Skin of body (tissue), 2 donors: ENCODE measurements around the gene BCL11B. TPM values are rescaled to one million over a fixed set of nuclear protein-coding genes. Genes with fewer than 3 reads are reported as not detected.

Experiments used
- DNase-seq: peaks from one replicate; lab custom pipeline; 2025; lab: John Stamatoyannopoulos, UW
- total RNA-seq: library from RNA; depleted of rRNA; stranded (reverse); fragments of >200 nt; gene quantifications from one replicate; pipeline ENCODE4 v1.2.3, GENCODE V29; 2014

Gene BCL11B
- total RNA-seq = 17.6 TPM

DNA sequence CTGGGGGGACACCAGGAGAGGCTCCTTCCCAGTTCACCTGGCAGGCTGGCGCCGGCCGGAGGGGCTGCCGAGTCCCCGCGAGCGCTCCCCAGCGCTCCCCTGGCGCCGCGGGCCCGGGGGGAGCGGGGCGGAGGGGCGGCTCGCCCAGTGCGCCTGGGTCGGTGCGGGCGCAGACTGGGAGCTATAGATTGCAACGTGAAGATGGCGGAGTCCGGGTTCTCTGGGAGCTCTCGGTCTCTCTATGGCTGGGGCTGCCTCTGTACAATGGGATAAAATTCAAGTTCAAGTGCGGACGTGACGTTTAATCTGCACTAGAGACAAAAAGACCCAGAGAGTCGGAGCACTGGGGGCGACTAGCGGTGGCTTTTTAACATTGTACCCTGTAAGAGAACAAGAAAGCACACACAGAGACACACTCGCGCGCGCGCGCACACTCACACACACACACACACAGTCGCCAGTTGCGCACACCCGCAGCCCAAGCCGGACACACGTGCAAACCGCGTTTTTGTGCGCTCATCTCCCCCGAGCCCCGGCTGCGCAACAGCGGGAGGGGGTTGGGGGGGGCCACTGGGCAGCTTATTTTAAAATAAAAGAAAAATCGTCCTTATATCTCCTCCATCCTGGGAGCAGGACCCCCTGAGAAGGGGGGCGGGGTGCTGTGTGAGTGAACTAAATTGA, at the start of gene BCL11B:
Gene BCL11B, minus strand, starts transcription at position 247 of the 681 bp plus-strand sequence. CDS start 979 bp downstream, outside the sequence.
- peak; percentile 98 for DNase-seq

DNA sequence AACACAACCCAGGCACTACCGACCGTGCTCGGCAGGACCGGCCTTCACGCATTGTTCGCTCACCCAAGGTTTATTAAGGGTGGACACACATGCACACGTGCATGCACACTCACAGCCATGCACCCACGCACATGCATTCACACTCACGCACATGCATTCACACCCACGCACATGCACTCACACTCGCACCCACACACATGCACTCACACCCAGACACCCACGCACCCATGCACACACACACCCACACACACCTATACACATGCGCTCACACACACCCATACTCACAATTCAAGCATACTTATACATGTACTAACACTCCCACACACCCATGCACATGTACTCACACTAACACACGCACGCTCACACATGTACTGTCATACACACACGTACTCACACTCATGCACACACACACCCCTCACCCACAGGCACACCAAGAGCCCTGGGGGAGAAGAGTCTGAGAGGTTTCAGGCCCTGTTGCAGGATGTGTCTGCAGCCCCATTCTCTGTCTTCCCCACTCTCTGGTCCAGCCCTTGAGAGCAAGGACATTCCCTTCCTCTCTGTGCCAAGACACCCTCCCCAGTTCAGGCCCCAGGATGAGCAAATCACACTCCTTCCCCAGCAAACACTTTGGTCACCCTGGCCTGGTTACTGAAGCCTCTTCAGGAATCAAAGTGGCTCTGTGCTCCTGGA, 49.4 kb upstream of the BCL11B start:
- DNase-seq = no peak

DNA sequence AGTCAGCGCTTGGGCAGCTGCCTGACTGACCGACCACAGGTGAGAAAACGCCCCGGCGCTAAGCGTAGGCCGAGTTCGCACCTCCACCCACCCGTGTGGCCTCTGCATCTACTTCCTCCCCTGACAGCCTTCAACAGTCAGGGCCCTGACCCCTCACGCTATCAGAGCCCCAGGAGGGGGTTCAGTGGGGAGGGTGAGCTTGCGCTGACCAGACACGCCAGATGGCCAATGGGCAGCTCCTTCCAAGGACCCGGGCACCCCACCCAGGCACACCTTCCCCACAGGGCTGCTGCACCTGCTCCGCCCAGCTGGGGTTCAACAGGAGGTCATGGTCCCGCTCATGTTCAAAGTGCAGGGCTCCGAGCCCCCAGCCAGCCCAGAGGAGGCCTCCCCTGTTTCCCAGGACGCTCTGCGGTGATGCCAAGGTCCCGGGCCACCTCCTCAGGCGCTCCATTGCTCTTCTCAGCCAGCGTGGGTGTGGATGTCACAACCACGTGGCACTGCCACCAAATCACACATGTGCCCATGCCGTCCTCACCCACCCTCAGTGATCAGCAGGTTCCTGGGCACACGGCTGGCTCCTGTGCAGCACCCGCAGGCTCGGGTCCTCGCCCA, 48.7 kb upstream of the BCL11B start:
- DNase-seq = no peak

DNA sequence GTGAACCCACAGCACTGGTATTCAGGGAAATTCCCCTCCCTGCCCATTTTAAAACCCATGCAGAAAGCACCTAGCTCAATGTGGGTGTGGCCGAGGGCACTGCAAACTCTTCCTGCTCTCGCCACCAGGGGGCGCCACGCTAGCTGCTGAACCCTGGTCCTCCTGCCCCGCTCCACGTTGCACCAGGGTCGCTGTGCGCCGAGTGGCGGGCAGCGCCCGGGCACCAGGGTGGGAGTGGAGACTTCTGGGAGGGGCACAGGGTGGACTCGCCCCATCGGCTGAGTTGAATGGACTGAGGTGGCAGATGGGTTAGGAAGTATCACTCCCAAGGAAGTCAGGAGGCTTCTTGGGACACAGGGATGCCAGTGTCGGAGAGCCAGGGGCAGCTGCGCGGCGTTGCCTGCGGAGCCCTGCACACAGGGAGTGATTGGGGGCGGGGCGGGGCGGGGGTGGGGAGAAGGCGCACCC, 48.1 kb upstream of the BCL11B start:
- no peak for DNase-seq

DNA sequence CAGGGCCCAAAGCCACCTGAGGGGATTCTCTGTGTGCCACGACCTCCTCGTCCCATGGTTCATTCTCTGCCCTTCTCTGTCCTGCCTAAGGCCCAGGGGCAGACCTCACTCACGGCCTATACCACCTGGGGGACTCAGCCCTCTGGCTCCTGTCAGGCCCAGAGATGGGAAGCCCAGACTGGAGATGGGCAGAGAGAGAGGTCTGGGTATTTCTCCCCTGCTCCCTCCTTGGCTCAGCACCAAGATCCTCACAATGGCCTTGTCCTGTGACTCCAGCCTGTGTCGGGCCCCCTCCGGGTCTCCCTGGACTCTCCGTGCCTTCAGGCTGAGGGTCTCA, 46.9 kb upstream of the BCL11B start:
- DNase-seq = no peak

DNA sequence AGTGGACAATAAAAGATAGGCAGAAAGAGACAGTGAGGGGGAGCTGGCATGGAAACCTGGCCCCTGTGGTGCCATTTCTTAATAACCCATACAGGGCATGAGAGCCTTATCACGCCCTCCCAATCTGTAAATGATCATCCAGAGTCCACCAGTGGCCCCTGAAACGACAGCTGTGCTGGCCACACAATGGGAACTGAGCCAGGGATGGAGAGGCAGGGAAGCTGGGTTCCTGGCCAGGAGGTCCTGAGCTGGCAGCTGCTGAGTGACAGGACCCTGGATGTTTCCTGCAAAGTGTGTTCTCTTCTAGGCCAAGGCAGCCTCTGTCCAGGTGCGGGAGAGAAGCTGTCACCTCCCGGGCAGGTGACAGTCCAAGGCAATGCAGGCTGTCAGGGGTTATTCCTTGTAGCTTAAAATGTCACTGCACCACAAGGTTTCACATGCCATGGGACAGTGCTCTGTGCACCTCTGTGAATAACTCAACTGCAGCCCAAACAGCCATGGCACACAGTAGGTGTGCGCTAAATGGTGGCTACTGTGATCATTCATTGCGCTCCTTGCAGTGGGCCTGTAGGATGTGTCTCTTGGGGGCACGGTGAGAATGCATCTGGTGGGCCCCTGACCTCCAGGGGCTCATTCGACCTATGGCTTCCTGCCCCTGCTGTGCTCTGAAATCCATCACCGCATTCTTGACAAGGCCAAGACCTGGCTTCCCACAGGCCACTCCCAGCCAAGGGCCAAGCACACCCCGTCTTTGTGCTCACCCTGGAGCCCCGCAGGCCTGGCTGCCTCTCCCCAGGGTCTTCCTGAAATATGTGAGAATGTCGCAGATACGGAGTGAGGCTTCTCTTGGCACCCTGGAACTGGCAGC, 46.3 kb upstream of the BCL11B start:
- no peak for DNase-seq

DNA sequence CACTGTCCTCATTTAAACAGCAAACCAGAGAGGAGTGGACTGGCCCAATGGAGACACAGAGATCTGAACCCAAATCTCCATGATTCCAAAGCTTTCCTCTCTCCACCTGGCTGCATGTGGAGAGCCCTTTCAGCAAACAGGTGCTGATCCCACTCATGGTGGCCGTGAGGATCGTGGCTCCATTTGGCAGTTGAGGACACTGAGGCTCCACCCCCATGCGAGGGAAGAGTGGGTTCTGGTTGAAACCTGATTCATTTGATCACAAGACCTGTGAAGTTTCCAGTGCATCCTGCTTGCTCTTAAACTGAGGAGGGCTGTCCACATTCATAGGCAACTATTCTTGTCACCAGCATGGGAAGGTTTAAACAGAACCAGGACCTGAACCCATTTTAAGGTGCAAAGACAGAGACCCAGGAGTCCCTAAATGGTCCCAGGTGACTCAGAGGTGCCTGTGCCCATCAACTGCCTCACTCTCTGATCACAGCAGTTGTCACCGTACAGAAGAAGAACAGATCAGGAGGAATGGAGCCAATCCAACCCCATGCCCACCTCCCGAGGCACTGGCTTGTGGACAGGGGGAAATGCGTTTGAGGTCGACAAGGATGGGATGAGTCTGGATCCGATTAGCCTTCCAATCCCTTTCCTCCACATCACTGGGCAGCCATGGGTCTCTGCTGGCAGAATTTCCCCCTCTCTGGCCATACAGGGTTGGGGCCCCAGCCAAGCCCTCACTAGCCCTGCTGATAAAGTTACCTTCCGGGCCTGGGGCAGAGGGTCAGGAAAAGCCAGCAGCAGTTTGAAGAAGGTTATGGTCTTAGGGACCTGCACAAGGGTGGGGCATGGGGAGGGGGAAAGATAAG, 45.5 kb upstream of the BCL11B start:
- DNase-seq = no peak

DNA sequence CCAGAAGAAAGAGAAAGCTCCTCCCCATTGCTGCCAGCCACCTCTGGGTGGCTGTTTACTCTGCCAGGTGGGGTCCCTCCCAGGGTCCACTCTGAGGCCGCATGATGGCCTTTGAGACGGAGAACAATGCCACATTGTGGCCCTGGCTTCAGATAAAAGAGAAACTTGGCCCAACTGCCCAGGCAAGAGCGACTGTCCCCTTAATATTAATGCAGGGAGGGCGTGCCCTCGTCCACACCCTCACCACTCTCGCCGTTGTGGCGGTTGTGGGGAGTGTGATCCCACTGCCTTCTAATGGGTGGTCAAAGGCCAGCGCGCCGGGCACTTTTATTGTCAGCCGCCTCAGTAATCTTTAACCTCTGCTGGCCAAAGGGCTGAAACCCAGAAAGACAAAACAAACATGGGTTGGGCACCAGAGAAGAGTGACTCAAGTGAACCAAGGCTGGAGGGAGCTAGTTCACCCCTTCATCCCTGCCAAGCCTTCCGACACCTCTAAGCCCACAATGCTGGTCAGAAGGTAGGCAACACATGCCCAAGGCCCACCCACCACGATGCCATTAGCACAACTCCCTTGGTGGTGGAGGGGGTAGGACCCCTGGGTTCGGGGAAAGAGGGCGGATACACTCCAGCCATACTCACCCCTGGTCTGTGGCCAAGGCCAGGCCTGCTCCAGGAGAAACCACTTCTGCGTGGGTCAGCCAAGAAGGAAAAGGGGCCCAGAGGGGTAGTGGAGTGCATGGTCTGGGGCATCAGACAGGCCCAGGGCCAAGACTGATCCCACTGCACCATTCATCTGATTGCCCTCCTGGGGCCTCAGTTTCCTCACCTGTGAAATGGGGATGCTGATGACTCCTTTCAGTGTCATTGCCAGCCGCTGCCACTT, 44.5 kb upstream of the BCL11B start:
- no peak for DNase-seq

DNA sequence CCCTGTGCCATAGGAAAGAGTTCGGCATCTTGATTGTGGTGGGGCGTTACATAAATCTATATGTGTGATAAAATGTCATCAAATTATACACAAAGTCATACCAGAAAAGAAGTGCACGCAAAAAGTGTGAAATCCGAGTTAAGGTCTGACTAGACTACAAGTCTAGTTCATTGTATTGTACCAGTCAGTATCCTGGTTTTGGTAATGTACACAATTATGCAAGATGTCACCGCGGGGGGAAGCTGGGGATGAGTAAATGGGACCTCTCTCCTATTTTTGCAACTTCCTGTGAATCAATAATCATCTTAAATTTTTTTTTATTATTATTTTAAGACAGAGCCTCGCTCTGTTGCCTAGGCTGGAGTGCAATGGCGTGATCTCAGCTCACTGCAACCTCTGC, 43.2 kb upstream of the BCL11B start:
- no peak for DNase-seq

DNA sequence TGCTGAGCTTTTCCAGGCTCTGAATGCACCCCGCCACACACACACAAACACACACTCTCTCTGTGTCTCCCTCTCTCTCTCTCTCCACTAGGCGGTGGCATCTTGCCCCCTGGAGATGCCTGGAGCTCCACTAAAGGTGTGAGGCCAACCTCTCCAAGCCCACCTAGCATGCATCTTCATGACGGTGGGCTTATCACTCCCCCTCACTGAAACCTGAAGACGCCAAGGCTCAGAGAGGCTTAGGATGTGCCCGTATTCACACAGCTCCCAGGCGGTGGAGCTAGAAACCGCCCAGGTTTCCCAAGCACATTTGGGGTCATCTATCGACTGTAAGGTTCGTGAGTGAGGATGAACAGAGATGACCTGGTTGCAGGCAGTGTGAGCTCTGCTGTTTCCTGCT, 42.6 kb upstream of the BCL11B start:
- DNase-seq = no peak

DNA sequence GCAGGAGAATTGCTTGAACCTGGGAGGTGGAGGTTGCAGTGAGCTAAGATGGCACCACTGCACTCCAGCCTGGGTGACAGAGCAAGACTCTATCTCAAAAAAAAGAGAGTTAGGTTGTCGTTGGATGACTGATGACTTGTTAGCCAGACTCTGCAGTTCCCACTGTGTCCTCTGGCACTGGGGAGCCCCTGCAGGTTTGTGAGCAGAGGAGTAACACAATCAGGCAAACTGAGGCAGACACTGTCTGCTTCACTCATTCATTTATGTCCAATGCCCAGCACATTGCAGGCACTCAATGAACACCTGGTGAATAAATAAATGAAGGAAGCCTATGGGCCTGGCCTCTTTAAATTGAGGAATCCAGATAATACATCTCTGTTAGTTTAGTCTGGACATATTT, 41.2 kb upstream of the BCL11B start:
- no peak for DNase-seq

DNA sequence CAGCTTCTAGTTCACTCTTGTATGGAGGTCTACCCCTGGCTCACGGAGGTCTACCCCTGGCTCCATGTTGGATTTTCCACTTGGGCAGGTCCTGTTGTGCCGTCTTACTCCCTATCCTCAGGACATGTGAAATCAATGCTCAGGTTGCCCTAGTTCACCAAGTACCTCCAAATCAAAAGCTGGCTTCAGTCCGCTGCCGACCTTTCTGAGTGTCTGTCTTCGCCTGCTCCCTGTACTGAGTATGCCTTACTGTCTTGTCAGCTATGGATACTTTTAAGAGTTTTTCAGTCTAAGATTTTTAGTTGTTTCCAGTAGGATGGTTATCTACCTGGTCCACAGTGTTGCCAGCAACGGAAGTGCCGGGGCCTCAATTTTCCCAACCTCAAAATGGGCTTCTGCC, 40.1 kb upstream of the BCL11B start:
- DNase-seq = no peak

DNA sequence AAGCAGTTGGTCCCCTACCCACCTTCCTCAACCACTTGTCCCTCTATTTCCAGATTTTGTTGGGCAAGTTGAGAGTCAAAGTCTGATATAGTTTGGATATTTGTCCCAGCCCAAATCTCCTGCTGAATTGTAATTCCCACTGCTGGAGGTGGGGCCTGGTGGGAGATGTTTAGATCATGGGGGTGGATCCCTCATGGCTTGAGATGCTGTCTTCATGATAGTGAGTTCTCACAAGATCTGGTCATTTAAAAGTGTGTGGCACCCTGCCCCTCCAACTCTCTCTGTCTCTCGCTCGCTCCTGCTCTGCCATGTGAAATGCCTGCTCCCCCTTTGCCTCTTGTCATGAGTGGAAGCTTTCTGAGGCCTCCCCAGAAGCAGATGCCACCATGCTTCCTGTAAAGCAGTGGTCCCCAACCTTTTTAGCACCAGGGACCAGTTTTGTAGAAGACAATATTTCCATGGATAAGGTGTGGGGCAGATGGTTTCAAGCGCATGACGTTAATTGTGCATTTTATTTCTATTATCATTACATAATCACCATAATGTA, 37.3 kb upstream of the BCL11B start:
- DNase-seq = no peak

DNA sequence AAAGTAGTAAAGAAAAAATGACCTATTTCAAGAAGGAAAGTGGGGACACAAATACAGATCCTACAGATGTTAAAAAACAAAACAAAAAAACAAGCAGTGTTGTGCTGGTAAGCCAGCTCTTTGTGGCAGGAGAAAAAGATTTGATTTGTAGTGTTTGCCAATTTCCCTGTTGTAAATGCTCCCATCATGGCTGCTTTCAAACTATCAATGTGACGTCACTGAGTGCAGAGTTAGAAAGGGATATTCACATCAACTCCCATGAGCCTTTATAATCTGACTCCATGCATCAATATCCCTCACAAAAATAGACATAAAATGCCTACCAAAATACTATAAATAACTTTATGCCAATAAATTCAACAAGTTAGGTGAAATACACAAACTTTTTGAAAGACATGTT, 32.2 kb upstream of the BCL11B start:
- DNase-seq = no peak

DNA sequence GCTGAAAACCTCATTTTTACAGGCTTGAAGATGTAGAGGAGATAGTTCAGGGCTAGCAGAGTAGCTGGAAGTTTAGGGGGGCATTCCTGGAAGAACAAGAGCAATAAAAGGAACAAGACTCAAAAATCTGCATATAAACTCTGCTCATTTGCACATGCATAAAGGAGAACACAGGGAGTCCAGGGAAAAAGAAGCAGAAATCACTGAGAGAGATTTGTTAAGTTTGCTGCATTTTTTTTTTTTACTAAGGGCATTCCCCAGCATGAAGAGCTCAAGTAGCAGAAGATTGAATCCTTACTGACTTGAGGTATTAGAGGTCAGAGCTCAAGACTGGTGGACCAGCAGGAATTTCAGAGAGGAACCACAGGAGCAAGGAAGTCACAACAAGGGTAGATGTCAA, 28.2 kb upstream of the BCL11B start:
- no peak for DNase-seq

DNA sequence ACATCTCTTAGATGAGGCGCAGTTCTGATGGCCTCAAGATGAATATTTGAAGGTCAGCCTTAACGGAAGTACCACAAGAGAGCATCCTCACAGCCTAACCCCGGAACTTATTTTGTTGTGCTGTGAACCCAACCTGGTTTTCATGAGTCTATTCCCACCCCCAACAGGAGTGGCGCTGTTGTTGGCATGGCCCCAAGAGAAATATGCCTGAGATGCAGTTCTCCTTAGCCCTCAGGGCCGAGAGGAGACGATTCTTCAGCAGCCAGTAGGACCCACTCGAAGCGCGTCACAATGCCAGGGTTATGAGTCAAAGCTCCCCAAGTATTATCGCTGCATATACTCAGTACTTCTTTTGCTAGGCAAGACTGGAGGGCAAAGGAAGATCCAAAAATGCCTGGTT, 24.5 kb upstream of the BCL11B start:
- no peak for DNase-seq

DNA sequence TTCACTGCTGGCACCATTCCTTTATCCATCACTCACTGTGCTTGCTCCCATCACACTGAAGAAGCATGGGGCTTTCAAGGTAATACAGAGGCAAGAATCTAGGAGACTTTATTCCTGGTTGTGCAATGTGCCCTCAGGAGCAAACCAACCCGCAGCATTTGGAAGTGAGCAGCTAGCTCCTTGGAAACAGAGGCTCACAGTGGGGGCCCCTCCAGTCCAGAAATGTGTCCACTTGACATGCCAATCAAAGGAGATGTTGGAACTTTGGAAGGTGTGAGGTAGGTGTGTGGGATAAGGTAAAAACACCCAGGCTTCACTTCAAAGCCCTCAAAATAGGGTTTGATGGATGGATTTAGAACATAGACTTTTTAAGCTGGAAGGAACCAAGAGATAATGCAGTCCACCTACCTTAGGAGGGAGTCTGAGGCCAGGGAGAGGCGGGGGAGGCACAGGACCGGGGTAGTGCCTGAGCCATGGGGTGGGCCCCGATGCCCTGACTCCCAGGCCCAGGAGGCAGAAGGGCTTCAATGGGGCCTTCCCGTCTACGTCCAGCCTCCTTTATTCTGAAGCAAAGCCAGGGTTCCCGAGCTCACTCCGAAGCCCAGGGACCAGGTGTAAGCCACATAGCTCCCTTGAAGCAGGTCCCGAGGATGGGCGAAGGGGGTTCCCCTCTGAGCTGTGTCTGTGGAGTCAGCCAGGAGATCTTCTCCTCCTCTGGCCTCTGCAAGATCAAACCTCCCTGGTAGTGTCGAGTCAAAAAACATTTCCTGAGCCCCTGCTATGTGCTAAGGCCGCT, 17.6 kb upstream of the BCL11B start:
- no peak for DNase-seq

DNA sequence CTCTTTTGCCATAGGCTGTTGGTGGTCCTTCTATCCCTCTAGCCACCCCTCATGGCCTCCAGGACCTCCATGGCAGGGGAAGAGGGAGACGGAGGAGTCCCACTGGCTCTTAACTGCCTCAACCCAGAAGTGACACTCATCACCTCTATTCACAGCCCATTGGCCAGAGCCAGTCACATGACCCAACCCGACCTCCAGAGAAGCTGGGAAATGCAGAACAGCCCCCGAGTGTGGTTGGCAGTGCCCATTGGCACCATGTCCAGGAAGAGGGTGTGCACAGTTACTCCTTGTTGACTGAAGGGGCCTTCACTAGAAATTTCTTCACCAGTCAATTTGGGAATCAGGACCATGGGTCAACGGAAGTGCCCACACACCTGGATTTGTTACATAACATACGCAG, 17.0 kb upstream of the BCL11B start:
- DNase-seq = no peak
